GM18858 (cell line): Measurements from ENCODE around the gene MB21D2.
A peak's percentile ranks its signal among the peaks of the same experiment; 100 is the strongest.

Experiments used
- ATAC-seq: cut with Tn5 transposase; IDR thresholded peaks from one replicate; pipeline ENCODE4 v1.9.1; 2021; ENCODE audit not compliant: unreplicated experiment

The MB21D2 gene

GRCh38 chr3:192840143-192840836 is 77.4 kb downstream of the MB21D2 start:
- ATAC-seq = no peak

DNA sequence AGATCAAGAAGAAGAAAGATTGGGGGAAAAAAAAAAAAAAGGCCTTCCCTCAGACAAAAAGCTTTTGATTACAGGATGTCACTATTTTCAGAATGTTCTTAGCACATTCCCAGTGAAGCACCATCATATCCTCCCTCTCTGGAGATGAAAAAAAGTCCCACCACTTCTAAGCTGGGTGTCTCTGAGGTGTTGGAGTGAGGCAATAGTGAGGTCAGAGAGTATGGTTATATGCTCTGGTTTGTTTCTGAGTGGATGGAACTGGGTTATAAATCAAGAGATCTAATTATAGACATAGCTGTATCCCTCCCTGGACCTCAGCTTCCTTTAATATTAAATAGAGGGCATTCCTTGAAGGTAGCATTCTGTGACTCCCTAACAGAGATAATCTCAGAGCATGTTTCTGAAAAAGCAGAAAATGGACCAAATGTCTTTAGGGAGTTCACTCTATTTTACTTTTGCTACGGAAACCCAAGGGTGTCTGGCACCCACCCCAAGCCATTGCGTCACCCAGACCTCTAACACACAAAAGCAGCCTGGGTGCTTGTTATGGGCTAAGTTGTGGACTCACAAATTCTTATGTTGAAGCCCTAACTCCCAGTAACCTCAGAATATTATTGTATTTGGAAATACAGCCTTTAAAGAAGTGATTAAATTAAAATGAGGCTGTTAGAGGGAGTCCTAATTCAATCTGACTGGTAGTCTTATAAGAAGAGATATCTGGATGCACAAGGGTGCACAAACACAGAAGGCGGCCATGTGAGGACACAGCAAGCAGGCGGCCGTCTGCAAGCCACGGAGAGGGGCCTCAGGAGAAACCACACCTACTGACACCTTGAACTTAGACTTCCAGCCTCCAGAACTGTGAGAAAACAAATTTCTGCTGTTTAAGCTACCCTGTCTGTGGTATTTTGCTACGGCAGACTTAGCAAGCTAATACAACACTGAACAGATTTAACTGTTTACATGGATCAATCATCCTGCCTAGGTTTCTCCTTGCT is 81.5 kb downstream of the MB21D2 start:
- no peak for ATAC-seq

- ATAC-seq = no peak
Measured at GRCh38 chr3:192834428-192834827, 83.2 kb downstream of the MB21D2 start.

DNA sequence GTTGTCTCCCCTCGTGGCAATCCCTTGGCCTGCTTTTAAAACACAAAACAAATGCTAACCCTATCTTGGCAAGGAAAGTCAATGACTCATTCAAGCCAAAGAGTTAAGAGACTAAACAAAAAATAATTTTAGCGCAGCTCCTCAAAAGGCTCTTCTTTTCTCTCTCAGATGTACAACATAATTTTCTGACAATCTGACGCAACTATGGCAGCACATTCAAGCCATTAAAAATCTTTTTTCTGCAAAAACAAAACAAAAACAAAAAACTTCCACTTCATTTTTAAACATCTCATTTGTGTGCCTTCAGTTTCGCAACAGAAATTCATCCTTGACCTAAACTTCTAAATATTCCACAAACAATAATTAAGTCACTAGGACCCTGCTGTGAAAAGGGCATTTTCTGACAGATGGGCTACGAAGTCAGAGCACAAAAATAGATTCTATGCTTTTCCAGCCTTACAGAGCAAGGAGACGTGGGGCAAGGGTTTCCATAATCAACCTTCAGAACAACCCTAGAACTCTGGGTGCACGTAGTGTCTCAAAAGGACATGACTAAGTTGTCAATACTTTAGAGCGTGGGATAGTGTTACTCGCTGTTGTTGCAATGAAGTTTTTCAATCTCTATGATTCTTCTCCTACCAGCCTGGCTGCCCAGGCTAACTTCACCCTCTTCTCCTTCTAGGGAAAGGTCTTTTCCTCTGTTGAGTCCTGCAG is 84.3 kb downstream of the MB21D2 start:
- ATAC-seq = no peak

DNA sequence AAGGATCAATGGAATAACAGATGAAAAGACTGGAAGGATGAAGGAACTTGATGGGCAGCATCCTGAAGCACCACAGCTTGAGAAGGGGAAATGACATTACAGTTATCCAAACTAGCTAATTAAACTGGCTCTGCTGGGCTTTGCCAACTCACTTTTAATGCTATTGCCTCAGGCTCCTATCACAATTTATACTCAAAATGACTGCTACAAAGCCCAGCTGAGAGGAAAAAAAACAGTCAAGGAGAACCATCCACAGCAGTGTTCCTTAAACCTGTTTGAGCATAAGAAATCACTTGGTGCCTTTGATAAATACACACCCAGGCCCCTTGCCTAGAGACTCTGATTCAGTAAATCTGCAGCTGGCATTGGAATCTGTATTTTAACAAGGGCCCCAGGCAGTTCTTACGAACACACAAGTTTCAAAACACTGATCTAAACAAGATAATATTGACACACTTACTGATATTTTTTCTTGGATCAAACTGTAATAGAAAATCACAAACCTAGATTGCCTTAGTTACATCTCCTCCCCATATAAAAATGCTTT is 85.8 kb downstream of the MB21D2 start:
- no peak for ATAC-seq

GRCh38 chr3:192831111-192831644 is 86.5 kb downstream of the MB21D2 start:
- no peak for ATAC-seq

- ATAC-seq = peak; percentile 36
Measured at GRCh38 chr3:192830291-192831110, 87.2 kb downstream of the MB21D2 start.

GRCh38 chr3:192827863-192828594 is 89.6 kb downstream of the MB21D2 start:
- ATAC-seq = no peak

GRCh38 chr3:192827208-192827607 is 90.4 kb downstream of the MB21D2 start:
- no peak for ATAC-seq

GRCh38 chr3:192826214-192827006 is 91.2 kb downstream of the MB21D2 start:
- ATAC-seq = no peak

GRCh38 chr3:192825657-192826200 is 91.9 kb downstream of the MB21D2 start:
- ATAC-seq = peak; percentile 55

GRCh38 chr3:192825216-192825615 is 92.4 kb downstream of the MB21D2 start:
- no peak for ATAC-seq

- ATAC-seq = no peak
Measured at GRCh38 chr3:192824313-192824712, 93.3 kb downstream of the MB21D2 start.

GRCh38 chr3:192821161-192821560 is 96.5 kb downstream of the MB21D2 start:
- no peak for ATAC-seq

DNA sequence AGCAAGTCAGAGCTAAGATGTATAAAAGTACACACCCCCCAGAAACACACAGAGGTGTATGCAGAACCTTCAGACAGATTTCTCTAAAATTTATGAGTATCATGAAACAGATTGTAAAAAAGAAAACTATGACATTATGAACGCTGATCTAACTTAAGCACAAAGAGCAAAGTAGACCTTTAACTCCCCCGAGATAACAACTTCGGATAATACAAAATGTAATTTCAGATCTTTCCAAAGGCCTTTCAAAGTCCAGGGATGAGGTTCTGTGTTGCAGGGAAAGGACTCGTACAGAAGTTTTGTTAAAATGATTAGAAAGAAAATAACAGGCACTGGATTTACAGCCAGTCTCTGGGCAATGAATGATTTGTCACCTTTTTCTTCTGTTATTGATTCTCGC is 97.5 kb downstream of the MB21D2 start:
- ATAC-seq = no peak

GRCh38 chr3:192819001-192819569 is 98.6 kb downstream of the MB21D2 start:
- peak; percentile 33 for ATAC-seq

DNA sequence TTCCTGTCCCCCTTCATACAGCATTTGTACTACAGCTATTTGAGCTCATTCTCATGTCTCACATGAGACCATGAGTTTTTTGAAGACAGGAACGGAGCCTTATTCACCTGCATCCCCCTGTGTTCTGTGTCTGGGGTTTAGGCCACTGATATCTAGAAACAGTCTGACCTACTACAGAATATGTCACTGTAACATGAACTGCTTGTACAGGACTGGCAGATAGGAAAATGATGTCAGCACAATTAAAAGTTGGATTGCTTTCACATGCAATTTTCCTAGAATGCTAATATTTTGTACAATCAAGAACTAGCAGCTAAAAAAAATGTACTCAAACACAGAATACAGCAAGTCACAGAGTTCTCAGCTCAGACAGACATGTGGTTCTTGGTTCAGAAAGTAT is 99.5 kb downstream of the MB21D2 start:
- no peak for ATAC-seq

- peak; percentile 2 for ATAC-seq
Measured at GRCh38 chr3:192817506-192817905, 100.2 kb downstream of the MB21D2 start.
